ENCODE measurements around the gene USH2A. TPM values are rescaled to one million over a fixed set of nuclear protein-coding genes. Genes with fewer than 3 reads are reported as not detected.

The USH2A gene
- total RNA-seq, 4 donors from 2014 or later, result 0.03 to 0.25 TPM; not detected in 2

- no peak overlapping the region for H3K4me3 ChIP-seq (ENCODE audit: low read depth, poor library complexity, severe bottlenecking)
- no peak for TF ChIP-seq POLR2A (IDR thresholded peaks at IDR 0.05)
- no peak for TF ChIP-seq CTCF (IDR thresholded peaks at IDR 0.05)
- DNase-seq (ENCODE audit: low spot score in 2 of 2), result no peak
- WGBS, 2 donors, result 34 to 51% methylated on average over 3 of the region's 3 CpGs
- intact Hi-C loops (cut with DNase I; ENCODE audit: low total_unique reads), result no loop called here
These were observed 695.1 kb downstream of the USH2A start for GRCh38 chr1:215728169-215728568.

GRCh38 chr1:215720126-215720525, 703.1 kb downstream of the USH2A start:
- intact Hi-C loops (cut with DNase I; ENCODE audit: low total_unique reads), result no loop called here
- DNase-seq (ENCODE audit: low spot score in 2 of 2), result no peak
- TF ChIP-seq CTCF (IDR thresholded peaks at IDR 0.05), result no peak
- TF ChIP-seq POLR2A (IDR thresholded peaks at IDR 0.05), result no peak
- H3K4me3 ChIP-seq (ENCODE audit: low read depth, poor library complexity, severe bottlenecking), result no peak overlapping the region

- intact Hi-C loops (cut with DNase I; ENCODE audit: low total_unique reads), result no loop called here
- H3K4me3 ChIP-seq (ENCODE audit: low read depth, poor library complexity, severe bottlenecking), result no peak overlapping the region
- TF ChIP-seq CTCF (IDR thresholded peaks at IDR 0.05), result no peak
- no peak for TF ChIP-seq POLR2A (IDR thresholded peaks at IDR 0.05)
- no peak for DNase-seq (ENCODE audit: low spot score in 2 of 2)
These were observed 703.7 kb downstream of the USH2A start for GRCh38 chr1:215719552-215719951.

GRCh38 chr1:215718575-215719287, 704.5 kb downstream of the USH2A start:
- TF ChIP-seq POLR2A (IDR thresholded peaks at IDR 0.05) (no peak), CTCF (IDR thresholded peaks at IDR 0.05) (no peak)
- no peak overlapping the region for H3K4me3 ChIP-seq (ENCODE audit: low read depth, poor library complexity, severe bottlenecking)
- 46 to 54% methylated on average over 3 of the region's 3 CpGs for WGBS, 2 donors
- intact Hi-C loops (cut with DNase I; ENCODE audit: low total_unique reads), result no loop called here
- DNase-seq (ENCODE audit: low spot score in 2 of 2), result no peak

GRCh38 chr1:215717677-215718426, 705.4 kb downstream of the USH2A start:
- intact Hi-C loops (cut with DNase I; ENCODE audit: low total_unique reads), result no loop called here
- DNase-seq (ENCODE audit: low spot score in 2 of 2), result no peak
- no peak overlapping the region for H3K4me3 ChIP-seq (ENCODE audit: low read depth, poor library complexity, severe bottlenecking)
- 71% methylated on average over 4 of the region's 4 CpGs for WGBS, 2 donors
- TF ChIP-seq CTCF (IDR thresholded peaks at IDR 0.05) (no peak), POLR2A (IDR thresholded peaks at IDR 0.05) (no peak)

Data from lower leg skin (tissue), 4 donors.